Measurements from ENCODE around the gene TUSC2.

Gene TUSC2

DNA sequence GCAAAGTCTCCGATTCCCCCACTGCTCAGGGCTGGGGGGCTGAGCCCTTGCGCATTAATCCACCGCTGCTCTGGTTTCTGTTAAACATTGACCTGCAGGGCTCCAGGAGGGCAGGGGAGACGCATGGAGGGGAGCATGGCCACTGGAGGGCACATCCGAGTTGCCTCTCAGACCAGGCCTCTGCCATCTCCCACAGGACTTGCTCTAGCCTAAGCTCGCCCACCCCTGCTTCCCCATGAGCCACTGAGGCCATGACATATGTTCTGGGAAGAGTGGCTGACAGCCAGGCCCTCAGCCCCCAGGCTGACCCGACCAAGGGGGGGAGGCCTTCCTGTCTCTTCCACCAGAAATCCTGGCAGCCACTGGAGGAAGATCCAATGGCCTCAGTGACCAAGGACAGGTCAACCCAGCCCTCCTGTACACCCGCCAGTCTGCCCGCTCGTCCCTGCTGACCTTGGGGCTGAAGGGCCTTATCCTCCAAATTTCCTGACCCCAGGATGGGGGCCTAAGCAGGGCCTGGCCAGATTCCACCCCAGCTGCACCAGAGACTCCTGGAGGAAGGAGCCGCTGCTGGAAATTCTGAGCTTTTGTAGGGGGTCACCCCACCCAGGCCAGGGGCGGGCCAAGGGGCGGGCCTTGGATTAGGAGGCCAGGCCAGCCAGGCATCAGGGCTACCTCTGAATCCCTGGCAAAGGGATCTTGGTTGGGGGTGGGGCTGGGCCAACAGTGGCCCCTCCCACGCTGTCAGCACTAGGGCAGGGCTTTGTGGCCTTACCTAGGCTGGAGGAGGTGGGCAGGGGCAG, 24.8 kb downstream of the TUSC2 start, which contains the start of gene HYAL1:
Gene HYAL1 (minus strand): TSS at position 562 of the 803 bp plus-strand sequence. CDS start 618 bp downstream, outside the sequence.
- ATAC-seq = no peak
- TF ChIP-seq ZC3H10 (CRISPR knock-in tag; IDR thresholded peaks at IDR 0.05) (no peak), ZFP3 (CRISPR knock-in tag; IDR thresholded peaks at IDR 0.05) (no peak)
- TF ChIP-seq, protein P1, sequence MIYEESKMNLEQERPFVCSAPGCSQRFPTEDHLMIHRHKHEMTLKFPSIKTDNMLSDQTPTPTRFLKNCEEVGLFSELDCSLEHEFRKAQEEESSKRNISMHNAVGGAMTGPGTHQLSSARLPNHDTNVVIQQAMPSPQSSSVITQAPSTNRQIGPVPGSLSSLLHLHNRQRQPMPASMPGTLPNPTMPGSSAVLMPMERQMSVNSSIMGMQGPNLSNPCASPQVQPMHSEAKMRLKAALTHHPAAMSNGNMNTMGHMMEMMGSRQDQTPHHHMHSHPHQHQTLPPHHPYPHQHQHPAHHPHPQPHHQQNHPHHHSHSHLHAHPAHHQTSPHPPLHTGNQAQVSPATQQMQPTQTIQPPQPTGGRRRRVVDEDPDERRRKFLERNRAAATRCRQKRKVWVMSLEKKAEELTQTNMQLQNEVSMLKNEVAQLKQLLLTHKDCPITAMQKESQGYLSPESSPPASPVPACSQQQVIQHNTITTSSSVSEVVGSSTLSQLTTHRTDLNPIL (CRISPR knock-in tag; IDR thresholded peaks at IDR 0.05; ENCODE audit: low read depth) = no peak

DNA sequence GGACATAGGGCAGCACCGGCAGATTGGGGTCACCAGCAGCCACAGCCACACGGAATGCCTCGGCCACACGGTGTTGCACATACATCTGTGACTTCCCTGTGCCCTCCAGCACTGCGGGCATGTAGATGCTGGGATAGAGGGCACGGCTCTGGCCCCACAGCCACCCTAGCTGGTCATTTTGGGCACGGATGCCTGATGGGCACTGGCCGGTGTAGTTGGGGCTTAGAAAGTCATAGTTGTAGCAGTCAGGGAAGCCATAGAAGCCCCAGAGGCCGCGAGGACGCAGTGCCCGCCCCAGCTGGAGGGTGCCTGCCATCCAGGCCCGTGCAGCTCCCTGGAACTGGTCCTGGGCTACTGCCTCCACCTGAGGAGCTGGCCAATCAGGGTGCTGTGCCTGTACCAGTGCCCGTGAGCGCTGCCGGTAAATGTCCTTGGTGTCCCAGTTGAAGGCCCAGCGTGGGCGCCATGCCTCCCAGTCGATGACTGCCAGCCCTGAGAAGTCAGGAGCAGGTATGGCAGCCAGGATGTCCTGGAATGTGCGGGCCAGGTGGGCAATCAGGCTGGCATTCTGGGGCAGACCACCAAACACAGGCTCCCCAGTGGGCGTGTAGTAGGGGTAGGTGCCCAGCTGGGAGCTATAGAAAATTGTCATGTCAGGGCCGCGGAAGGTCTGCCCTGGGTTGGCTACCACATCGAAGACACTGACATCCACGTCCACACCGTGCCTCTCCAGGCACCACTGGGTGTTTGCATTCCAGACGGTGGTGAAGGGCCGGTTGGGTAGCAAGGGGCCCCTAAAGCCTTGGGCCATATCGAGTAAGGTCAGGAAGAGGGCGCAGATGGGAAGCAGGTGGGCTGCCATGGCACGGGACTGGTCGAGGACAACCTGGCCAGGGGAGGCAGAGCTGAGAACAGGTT, 25.7 kb downstream of the TUSC2 start:
- no peak for ATAC-seq
- TF ChIP-seq TCF4 (CRISPR knock-in tag; IDR thresholded peaks at IDR 0.05; ENCODE audit: borderline replicate concordance) = no peak

DNA sequence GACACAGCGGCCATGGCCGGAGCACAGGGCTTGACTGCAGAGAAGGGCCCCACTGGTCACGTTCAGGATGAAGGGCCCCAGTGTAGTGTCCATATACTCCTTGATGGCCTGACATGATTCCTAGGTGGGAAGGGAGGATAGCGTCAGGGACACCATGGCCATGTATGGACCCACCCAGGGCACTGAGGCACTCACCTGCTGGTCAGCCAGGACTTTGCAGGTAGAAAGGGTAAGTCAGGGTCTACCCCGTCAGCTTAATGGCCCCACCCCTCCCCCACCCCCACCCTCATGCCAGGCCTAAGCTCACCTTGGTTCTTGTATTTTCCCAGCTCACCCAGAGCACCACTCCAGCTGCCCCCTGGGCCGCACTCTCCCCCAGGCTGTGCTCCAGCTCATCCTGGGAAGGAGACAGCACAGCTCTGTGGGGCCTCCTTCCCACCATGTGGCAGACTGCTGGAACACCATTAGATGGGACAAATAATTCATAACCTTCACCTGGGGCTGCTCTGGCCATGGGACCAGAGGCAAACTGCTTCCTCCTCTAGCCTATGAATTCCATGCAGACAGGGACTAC, 27.3 kb downstream of the TUSC2 start:
- ATAC-seq = no peak
- TF ChIP-seq SNAI2 (CRISPR knock-in tag; IDR thresholded peaks at IDR 0.05) (no peak), TOX (CRISPR knock-in tag; IDR thresholded peaks at IDR 0.05; ENCODE audit: borderline replicate concordance) (no peak), CSDC2 (CRISPR knock-in tag; IDR thresholded peaks at IDR 0.05) (no peak), ZNF8 (CRISPR knock-in tag; IDR thresholded peaks at IDR 0.05) (no peak), RARB (CRISPR knock-in tag; IDR thresholded peaks at IDR 0.05) (no peak), ARNTL (CRISPR knock-in tag; IDR thresholded peaks at IDR 0.05; ENCODE audit: borderline replicate concordance, low read depth) (no peak), ISL1 (CRISPR knock-in tag; IDR thresholded peaks at IDR 0.05) (no peak), PPARA (CRISPR knock-in tag; IDR thresholded peaks at IDR 0.05; ENCODE audit: borderline replicate concordance) (no peak), ZNF70 (CRISPR knock-in tag; IDR thresholded peaks at IDR 0.05) (no peak), ZC3H10 (CRISPR knock-in tag; IDR thresholded peaks at IDR 0.05) (no peak), GLIS3 (CRISPR knock-in tag; IDR thresholded peaks at IDR 0.05) (no peak), BACH2 (CRISPR knock-in tag; IDR thresholded peaks at IDR 0.05; ENCODE audit: borderline replicate concordance) (no peak), ESRRG (CRISPR knock-in tag; IDR thresholded peaks at IDR 0.05) (no peak), ZFP3 (CRISPR knock-in tag; IDR thresholded peaks at IDR 0.05) (no peak), TCF4 (CRISPR knock-in tag; IDR thresholded peaks at IDR 0.05; ENCODE audit: borderline replicate concordance) (no peak)
- TF ChIP-seq, protein P1 (CRISPR knock-in tag; IDR thresholded peaks at IDR 0.05; ENCODE audit: low read depth) = no peak
- TF ChIP-seq, protein P2, sequence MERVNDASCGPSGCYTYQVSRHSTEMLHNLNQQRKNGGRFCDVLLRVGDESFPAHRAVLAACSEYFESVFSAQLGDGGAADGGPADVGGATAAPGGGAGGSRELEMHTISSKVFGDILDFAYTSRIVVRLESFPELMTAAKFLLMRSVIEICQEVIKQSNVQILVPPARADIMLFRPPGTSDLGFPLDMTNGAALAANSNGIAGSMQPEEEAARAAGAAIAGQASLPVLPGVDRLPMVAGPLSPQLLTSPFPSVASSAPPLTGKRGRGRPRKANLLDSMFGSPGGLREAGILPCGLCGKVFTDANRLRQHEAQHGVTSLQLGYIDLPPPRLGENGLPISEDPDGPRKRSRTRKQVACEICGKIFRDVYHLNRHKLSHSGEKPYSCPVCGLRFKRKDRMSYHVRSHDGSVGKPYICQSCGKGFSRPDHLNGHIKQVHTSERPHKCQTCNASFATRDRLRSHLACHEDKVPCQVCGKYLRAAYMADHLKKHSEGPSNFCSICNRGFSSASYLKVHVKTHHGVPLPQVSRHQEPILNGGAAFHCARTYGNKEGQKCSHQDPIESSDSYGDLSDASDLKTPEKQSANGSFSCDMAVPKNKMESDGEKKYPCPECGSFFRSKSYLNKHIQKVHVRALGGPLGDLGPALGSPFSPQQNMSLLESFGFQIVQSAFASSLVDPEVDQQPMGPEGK (CRISPR knock-in tag; IDR thresholded peaks at IDR 0.05; ENCODE audit: borderline replicate concordance) = no peak
- TF ChIP-seq, protein P3, sequence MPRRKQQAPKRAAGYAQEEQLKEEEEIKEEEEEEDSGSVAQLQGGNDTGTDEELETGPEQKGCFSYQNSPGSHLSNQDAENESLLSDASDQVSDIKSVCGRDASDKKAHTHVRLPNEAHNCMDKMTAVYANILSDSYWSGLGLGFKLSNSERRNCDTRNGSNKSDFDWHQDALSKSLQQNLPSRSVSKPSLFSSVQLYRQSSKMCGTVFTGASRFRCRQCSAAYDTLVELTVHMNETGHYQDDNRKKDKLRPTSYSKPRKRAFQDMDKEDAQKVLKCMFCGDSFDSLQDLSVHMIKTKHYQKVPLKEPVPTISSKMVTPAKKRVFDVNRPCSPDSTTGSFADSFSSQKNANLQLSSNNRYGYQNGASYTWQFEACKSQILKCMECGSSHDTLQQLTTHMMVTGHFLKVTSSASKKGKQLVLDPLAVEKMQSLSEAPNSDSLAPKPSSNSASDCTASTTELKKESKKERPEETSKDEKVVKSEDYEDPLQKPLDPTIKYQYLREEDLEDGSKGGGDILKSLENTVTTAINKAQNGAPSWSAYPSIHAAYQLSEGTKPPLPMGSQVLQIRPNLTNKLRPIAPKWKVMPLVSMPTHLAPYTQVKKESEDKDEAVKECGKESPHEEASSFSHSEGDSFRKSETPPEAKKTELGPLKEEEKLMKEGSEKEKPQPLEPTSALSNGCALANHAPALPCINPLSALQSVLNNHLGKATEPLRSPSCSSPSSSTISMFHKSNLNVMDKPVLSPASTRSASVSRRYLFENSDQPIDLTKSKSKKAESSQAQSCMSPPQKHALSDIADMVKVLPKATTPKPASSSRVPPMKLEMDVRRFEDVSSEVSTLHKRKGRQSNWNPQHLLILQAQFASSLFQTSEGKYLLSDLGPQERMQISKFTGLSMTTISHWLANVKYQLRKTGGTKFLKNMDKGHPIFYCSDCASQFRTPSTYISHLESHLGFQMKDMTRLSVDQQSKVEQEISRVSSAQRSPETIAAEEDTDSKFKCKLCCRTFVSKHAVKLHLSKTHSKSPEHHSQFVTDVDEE (CRISPR knock-in tag; IDR thresholded peaks at IDR 0.05) = no peak

Measured in SK-N-SH treated with all-trans-retinoic acid at 6 μM for 48 hours (cell line).